Lung microvascular endothelial cell (primary cell): ENCODE results near the gene CYP2R1. TPM values are rescaled to one million over a fixed set of nuclear protein-coding genes. Genes with fewer than 3 reads are reported as not detected.

Source experiments
- DNase-seq, 2 donors: peaks; one replicate each; pipeline versions ENCODE4 v3.0.0 to v3.0.0-alpha.2; 2010; ENCODE audit warnings: low read depth in 2 of 2
- total RNA-seq: library from RNA; depleted of rRNA; stranded (reverse); fragments of >200 nt; gene quantifications from 2 replicates; pipeline ENCODE4 v1.2.1, GENCODE V29; 2014

The CYP2R1 gene
- total RNA-seq, 1 donor from 2014 or later: 5.8 TPM

GRCh38 chr11:14835496-14836492 lies 56.2 kb downstream of the CYP2R1 start:
- no peak for DNase-seq

Other genes starting within 250 kb of the CYP2R1 start
- 0.22 and 0.40 TPM in 2 replicates for gene PDE3B, start 248.4 kb downstream of the CYP2R1 start, total RNA-seq
- not detected in 2 replicates for gene CALCA, start 80.1 kb upstream of the CYP2R1 start, total RNA-seq
- gene CALCB, start 181.4 kb upstream of the CYP2R1 start, total RNA-seq: not detected in 2 replicates
- not detected in 2 replicates for gene INSC, start 222.7 kb upstream of the CYP2R1 start, total RNA-seq